ENCODE data around the gene TMEM204.

The TMEM204 gene

GRCh38 chr16:1537138-1537577 lies 3.7 kb downstream of the TMEM204 start:
- no peak overlapping the region for H3K4me3 ChIP-seq (ENCODE audit: control insufficient read depth, low read depth, low read length)
- DNase-seq (ENCODE audit: low read depth): no peak
- no peak for TF ChIP-seq CTCF (conservative IDR thresholded peaks at IDR 0.05; ENCODE audit: control insufficient read depth, insufficient read depth, low read depth, low read length)

GRCh38 chr16:1537763-1538289 lies 4.4 kb downstream of the TMEM204 start:
- H3K4me3 ChIP-seq (ENCODE audit: control insufficient read depth, low read depth, low read length): no peak overlapping the region
- no peak for TF ChIP-seq CTCF (conservative IDR thresholded peaks at IDR 0.05; ENCODE audit: control insufficient read depth, insufficient read depth, low read depth, low read length)
- no peak for DNase-seq (ENCODE audit: low read depth)

GRCh38 chr16:1538804-1539520 lies 5.5 kb downstream of the TMEM204 start:
- no peak for TF ChIP-seq CTCF (conservative IDR thresholded peaks at IDR 0.05; ENCODE audit: control insufficient read depth, insufficient read depth, low read depth, low read length)
- no peak overlapping the region for H3K4me3 ChIP-seq (ENCODE audit: control insufficient read depth, low read depth, low read length)
- DNase-seq (ENCODE audit: low read depth): no peak

- no peak for DNase-seq (ENCODE audit: low read depth)
- H3K4me3 ChIP-seq (ENCODE audit: control insufficient read depth, low read depth, low read length): no peak overlapping the region
- no peak for TF ChIP-seq CTCF (conservative IDR thresholded peaks at IDR 0.05; ENCODE audit: control insufficient read depth, insufficient read depth, low read depth, low read length)
These were observed 6.5 kb downstream of the TMEM204 start for GRCh38 chr16:1539720-1540555.

GRCh38 chr16:1540556-1540855 lies 7.0 kb downstream of the TMEM204 start:
- no peak for TF ChIP-seq CTCF (conservative IDR thresholded peaks at IDR 0.05; ENCODE audit: control insufficient read depth, insufficient read depth, low read depth, low read length)
- no peak for DNase-seq (ENCODE audit: low read depth)
- H3K4me3 ChIP-seq (ENCODE audit: control insufficient read depth, low read depth, low read length): no peak overlapping the region

GRCh38 chr16:1541293-1542165 lies 8.1 kb downstream of the TMEM204 start:
- DNase-seq (ENCODE audit: low read depth): no peak
- TF ChIP-seq CTCF (conservative IDR thresholded peaks at IDR 0.05; ENCODE audit: control insufficient read depth, insufficient read depth, low read depth, low read length): no peak
- no peak overlapping the region for H3K4me3 ChIP-seq (ENCODE audit: control insufficient read depth, low read depth, low read length)
